GM12878 (cell line): Measurements from ENCODE around the gene ASXL2. TPM values are rescaled to one million over a fixed set of nuclear protein-coding genes. Genes with fewer than 3 reads are reported as not detected.

Source experiments
- ATAC-seq: fragments of 200-7000 bp; cut with Tn5 transposase; 3 replicates; pipeline ENCODE4 v1.9.1; 2020; ENCODE audit warnings: mild to moderate bottlenecking, moderate library complexity
- BruUV-seq: library from RNA; stranded (reverse); fragments of 400-500 nt; replicated peaks from 2 replicates; lab custom pipeline; 2021; lab: Mats Ljungman, UMichigan
- CTCF ChIA-PET: fragments of 300-600 bp; sonication (Branson Sonifier 250); formaldehyde crosslinking; extraction: SDS; loops from one replicate; lab custom pipeline; 2021; ENCODE audit warnings: inconsistent platforms; lab: Yijun Ruan, JAX
- POLR2A ChIA-PET: fragments of 350-600 bp; formaldehyde crosslinking; extraction: SDS; loops from one replicate; lab custom pipeline; 2021; ENCODE audit warnings: inconsistent platforms; lab: Charles Lee
- RAD21 ChIA-PET: fragments of 300-600 bp; sonication (Branson Sonifier 250); formaldehyde crosslinking; loops from one replicate; lab custom pipeline; 2023; ENCODE audit warnings: antibody characterized with exemption; ENCODE audit not compliant: unreplicated experiment; lab: Charles Lee
- SMC1A ChIA-PET: fragments of 300-600 bp; sonication (Branson Sonifier 250); formaldehyde crosslinking; loops from one replicate; lab custom pipeline; 2023; ENCODE audit not compliant: unreplicated experiment, uncharacterized antibody; lab: Charles Lee
- DNase-seq: peaks from one replicate; pipeline ENCODE4 v3.0.0-alpha.2; 2011; ENCODE audit warnings: low read depth, low spot score
- FAIRE-seq: peaks from 3 replicates; lab custom pipeline; 2011; peaks lifted over from hg19 to GRCh38; lab: Jason Lieb, UNC
- H2AFZ ChIP-seq: 2 replicates; pipeline ENCODE4 v1.6.0; 2011; ENCODE audit warnings: low read depth, low read length, control low read depth; ENCODE audit not compliant: control insufficient read depth
- H3K27ac ChIP-seq: 2 replicates; pipeline ENCODE4 v1.5.1; 2011; ENCODE audit warnings: control low read depth; ENCODE audit not compliant: control insufficient read depth, insufficient read depth
- H3K27me3 ChIP-seq, 2 experiments: replicated peaks in 1 of 2; 2 replicates each; pipeline versions ENCODE4 v1.6.0 to v1.6.1; 2011; ENCODE audit warnings: low read length in 1 of 2; ENCODE audit not compliant: control insufficient read depth in 2 of 2, insufficient read depth in 2 of 2
- H3K36me3 ChIP-seq, 2 experiments: 2 replicates each; pipeline ENCODE4 v1.5.1; 2011; ENCODE audit warnings: low read length in 1 of 2; ENCODE audit not compliant: control insufficient read depth in 2 of 2, insufficient read depth in 2 of 2
- H3K4me1 ChIP-seq: 2 replicates; pipeline ENCODE4 v1.6.1; 2011; ENCODE audit warnings: mild to moderate bottlenecking, low read length, moderate library complexity, mixed read lengths; ENCODE audit not compliant: control insufficient read depth, insufficient read depth
- H3K4me2 ChIP-seq: 2 replicates; pipeline ENCODE4 v1.6.0; 2011; ENCODE audit warnings: control low read depth; ENCODE audit not compliant: control insufficient read depth, insufficient read depth
- H3K4me3 ChIP-seq: fragments of 200-600 bp; sonication (generic); 2 replicates; pipeline ENCODE4 v1.5.1; 2016
- H3K79me2 ChIP-seq: 2 replicates; pipeline ENCODE4 v1.6.0; 2011; ENCODE audit warnings: low read length; ENCODE audit not compliant: control insufficient read depth, insufficient read depth
- H3K9ac ChIP-seq: 2 replicates; pipeline ENCODE4 v1.8.0; 2011; ENCODE audit warnings: low read length, control low read depth, mixed read lengths; ENCODE audit not compliant: control insufficient read depth, insufficient read depth
- H3K9me3 ChIP-seq: replicated peaks from 3 replicates; pipeline ENCODE4 v1.5.1; 2011; ENCODE audit warnings: mild to moderate bottlenecking, low read length; ENCODE audit not compliant: control insufficient read depth, insufficient read depth
- H4K20me1 ChIP-seq: 2 replicates; pipeline ENCODE4 v1.6.0; 2011; ENCODE audit not compliant: control insufficient read depth, insufficient read depth
- CHD1 ChIP-seq: IDR thresholded peaks from 2 replicates; pipeline ENCODE4 v1.6.1; 2012; ENCODE audit warnings: low read depth, low read length, improper control_type of control experiment
- GATAD2B ChIP-seq: fragments of 450-650 bp; conservative IDR thresholded peaks from 2 replicates; pipeline ENCODE4 v1.6.1; 2017; ENCODE audit warnings: low read depth, mild to moderate bottlenecking, moderate library complexity
- NR2F1 ChIP-seq: fragments of 450-650 bp; conservative IDR thresholded peaks from 2 replicates; pipeline ENCODE4 v1.6.1; 2017; ENCODE audit warnings: mild to moderate bottlenecking
- RAD21 ChIP-seq: IDR thresholded peaks from 2 replicates; pipeline ENCODE4 v1.6.1; 2011; ENCODE audit warnings: mild to moderate bottlenecking, low read depth, low read length, moderate library complexity; ENCODE audit not compliant: insufficient read depth
- RELA ChIP-seq: fragments of 450-650 bp; IDR thresholded peaks from 2 replicates; pipeline ENCODE4 v1.8.0; 2014; ENCODE audit warnings: borderline replicate concordance; ENCODE audit not compliant: partially characterized antibody
- RFX5 ChIP-seq: IDR thresholded peaks from 2 replicates; pipeline ENCODE4 v1.6.1; 2011; ENCODE audit warnings: low read depth, low read length, improper control_type of control experiment
- RUNX3 ChIP-seq: IDR thresholded peaks from 2 replicates; pipeline ENCODE4 v1.6.1; 2012; ENCODE audit warnings: low read length, inconsistent platforms
- ZNF207 ChIP-seq: fragments of 450-650 bp; IDR thresholded peaks from 2 replicates; pipeline ENCODE4 v1.6.1; 2014; ENCODE audit warnings: antibody characterized with exemption, mild to moderate bottlenecking, borderline replicate concordance
- WGBS: methylation state at CpG from one replicate; pipeline ENCODE4 v1.1.6; 2016; ENCODE audit warnings: low lambda C conversion rate; ENCODE audit not compliant: insufficient replicate concordance, insufficient coverage; ENCODE audit errors: missing lambda C conversion rate; 5-methylcytosine and 5-hydroxymethylcytosine counted together
- in situ Hi-C: fragments of 300-500 bp; cut with MboI; formaldehyde crosslinking; loops from 9 replicates; pipeline ENCODE4 v1.14.3; 2018; ENCODE audit warnings: mixed read lengths
- intact Hi-C: fragments of 100-400 bp; cut with micrococcal nuclease; formaldehyde crosslinking; loops from one replicate; pipeline ENCODE4 v1.14.2; 2022; ENCODE audit not compliant: unreplicated experiment
- polyA plus RNA-seq, 11 experiments: library from polyadenylated mRNA; depleted of rRNA in 4 of 11; unstranded in 6 of 11; stranded (reverse) in 5 of 11; fragments of >200 nt; fragmentation: Nextera tagmentation in 4 of 11; fragmentation: Illumina TruSeq in 1 of 11; extraction: Ambion mirVana in 4 of 11; extraction: Trizol in 1 of 11; gene quantifications; 1 replicate in 1 of 11; 2 replicates in 10 of 11; pipeline versions ENCODE4 v1.2.1 to v1.2.3, GENCODE V29; 2011 to 2016; ENCODE audit warnings: inconsistent platforms in 2 of 11, missing spikeins in 2 of 11, low read depth in 1 of 11
- total RNA-seq, 4 experiments: library from RNA; depleted of rRNA in 3 of 4; stranded (reverse); fragments of >200 nt in 3 of 4; fragmentation: Illumina TruSeq in 1 of 4; extraction: Trizol in 1 of 4; gene quantifications; 2 replicates each; pipeline versions ENCODE4 v1.2.1 to v1.2.3, GENCODE V29; 2013 to 2021
- TF ChIP-seq, protein P1 (sequence below): fragments of 450-650 bp; IDR thresholded peaks from 2 replicates; pipeline ENCODE4 v1.6.1; 2016; ENCODE audit warnings: mild to moderate bottlenecking

ASXL2 gene
- total and polyA plus RNA-seq, 10 of the 15 experiments (the other 5 are each of a cell fraction or from before 2014, with no cell fraction given): 1.3 to 17.7 (median 5.5) TPM

DNA sequence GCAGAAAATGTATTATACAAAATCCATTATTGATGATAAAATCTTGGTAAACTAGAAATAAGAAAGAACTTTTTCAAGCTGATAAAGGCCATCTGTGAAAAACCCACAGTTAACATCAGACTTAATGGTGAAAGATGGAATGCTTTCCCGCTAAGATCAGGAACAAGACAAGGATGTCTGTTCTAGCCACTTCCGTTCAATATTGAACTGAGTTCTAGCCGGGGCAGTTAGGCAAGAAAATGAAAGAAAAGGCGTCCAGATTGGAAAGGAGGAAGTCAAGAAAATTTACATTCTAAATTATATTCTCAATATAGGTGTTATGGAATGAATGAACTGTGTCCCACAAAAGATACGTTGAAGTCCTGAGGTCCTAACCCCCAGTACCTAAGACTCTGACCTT, 165.8 kb downstream of the ASXL2 start:
- POLR2A ChIA-PET: interaction anchor here (1.0 kb wide), 1 partner anchor 10 kb away, joined by 3 read pairs; no protein-coding TSS in a partner anchor
- CTCF ChIA-PET: interaction anchor here (4.2 to 4.7 kb wide), 2 partner anchors 12 to 105 kb away, joined by 23 to 31 read pairs; no protein-coding TSS in a partner anchor
- TF ChIP-seq ZNF207 (no peak), RAD21 (no peak)
- TF ChIP-seq, all 136 proteins: peak for 0
- Histone ChIP-seq H3K4me2 (no peak overlapping the region), H3K36me3 (no peaks in the 10 kb centered on the region), H3K27ac (no peak overlapping the region), H3K79me2 (no peaks in the 10 kb centered on the region), H2AFZ (no peak overlapping the region; the same call in 1 of the 2 replicates), H3K4me1 (peaks cover 6% of the 10 kb centered on the region), H3K9me3 (no peaks in the 10 kb centered on the region), H4K20me1 (no peaks in the 10 kb centered on the region), H3K4me3 (no peak overlapping the region), H3K9ac (no peak overlapping the region), H3K27me3 (no peaks in the 10 kb centered on the region)
- in situ Hi-C loops: no loop called here
- BruUV-seq: no TSS peak
- ATAC-seq (no peak), DNase-seq (no peak), FAIRE-seq (no peak)
- SMC1A ChIA-PET: interaction anchor here (1.1 to 3.8 kb wide), 2 partner anchors 8 to 105 kb away, joined by 4 to 18 read pairs; no protein-coding TSS in a partner anchor
- RAD21 ChIA-PET: interaction anchor here (0.6 kb wide), 1 partner anchor 107 kb away, joined by 3 read pairs; no protein-coding TSS in a partner anchor
- WGBS: 3% methylated on average over 5 of the region's 5 CpGs
- intact Hi-C loops: no loop called here

DNA sequence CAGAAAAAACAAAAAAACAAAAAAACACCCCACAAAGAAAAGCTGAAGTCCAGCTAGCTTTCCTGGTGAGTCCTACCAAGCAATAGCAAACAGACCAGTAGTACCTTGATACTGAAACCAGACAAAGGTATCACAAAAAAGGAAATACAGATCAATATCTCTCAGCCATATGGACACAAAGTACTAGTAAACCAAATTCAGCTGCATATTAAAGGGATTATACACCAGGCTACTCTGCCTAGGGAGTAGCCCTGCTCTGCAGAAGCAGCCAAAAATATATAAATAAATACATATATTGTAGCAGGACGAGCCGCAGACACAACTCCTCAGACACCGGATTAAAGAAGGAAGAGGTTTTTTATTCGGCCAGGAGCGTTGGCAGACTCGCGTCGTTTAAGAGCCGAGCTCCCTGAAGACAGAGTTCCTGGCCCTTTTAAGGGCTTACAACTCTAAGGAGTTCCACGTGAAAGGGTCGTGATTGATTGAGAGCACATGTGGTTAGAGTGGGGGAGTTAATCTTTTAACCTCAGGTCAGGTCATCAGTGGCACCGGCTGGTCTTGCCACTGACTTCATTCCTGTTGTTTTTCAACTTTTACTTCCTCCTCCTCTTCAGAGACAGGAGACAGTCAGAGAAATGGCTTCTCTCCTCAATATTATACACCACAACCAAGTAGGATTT, 166.5 kb downstream of the ASXL2 start:
- Histone ChIP-seq H3K79me2 (no peaks in the 10 kb centered on the region), H3K36me3 (no peaks in the 10 kb centered on the region), H3K9ac (no peak overlapping the region), H3K4me2 (peak overlapping the region; percentile 33; the same call in 1 of the 2 replicates)
- SMC1A ChIA-PET: interaction anchor here (3.8 kb wide), 1 partner anchor 104 kb away, joined by 18 read pairs; no protein-coding TSS in a partner anchor
- peak; percentile 61 for ATAC-seq
- RAD21 ChIA-PET: interaction anchor here (0.6 kb wide), 2 partner anchors 12 to 106 kb away, joined by 3 read pairs; no protein-coding TSS in a partner anchor
- FAIRE-seq: no peak
- TF ChIP-seq RFX5: no peak
- TF ChIP-seq RUNX3: 0 out of 2 replicates have a peak, but pooled peaks have one; percentile 12
- TF ChIP-seq CHD1: no peak
- 0 out of 2 replicates have a peak, but pooled peaks have one; percentile 32 for TF ChIP-seq NR2F1
- no peak for TF ChIP-seq RELA
- TF ChIP-seq GATAD2B: no peak
- TF ChIP-seq, protein P1, sequence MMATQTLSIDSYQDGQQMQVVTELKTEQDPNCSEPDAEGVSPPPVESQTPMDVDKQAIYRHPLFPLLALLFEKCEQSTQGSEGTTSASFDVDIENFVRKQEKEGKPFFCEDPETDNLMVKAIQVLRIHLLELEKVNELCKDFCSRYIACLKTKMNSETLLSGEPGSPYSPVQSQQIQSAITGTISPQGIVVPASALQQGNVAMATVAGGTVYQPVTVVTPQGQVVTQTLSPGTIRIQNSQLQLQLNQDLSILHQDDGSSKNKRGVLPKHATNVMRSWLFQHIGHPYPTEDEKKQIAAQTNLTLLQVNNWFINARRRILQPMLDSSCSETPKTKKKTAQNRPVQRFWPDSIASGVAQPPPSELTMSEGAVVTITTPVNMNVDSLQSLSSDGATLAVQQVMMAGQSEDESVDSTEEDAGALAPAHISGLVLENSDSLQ: peak; percentile 31; the same call in 1 of the 2 replicates
- TF ChIP-seq, all 136 proteins: peak for 3
- BruUV-seq: no TSS peak
- in situ Hi-C loops (no loop called here), intact Hi-C loops (no loop called here)
- no peaks in the 10 kb centered on the region for H3K27me3 ChIP-seq
- no peaks in the 10 kb centered on the region for H4K20me1 ChIP-seq
- H3K4me3 ChIP-seq: no peak overlapping the region
- WGBS: 2% methylated on average over 12 of the region's 12 CpGs
- H3K9me3 ChIP-seq: no peaks in the 10 kb centered on the region
- POLR2A ChIA-PET: interaction anchor here (1.0 kb wide), 1 partner anchor 10 kb away, joined by 3 read pairs; no protein-coding TSS in a partner anchor
- CTCF ChIA-PET: interaction anchor here (0.6 to 4.7 kb wide), 3 partner anchors 11 to 105 kb away, joined by 3 to 31 read pairs (median 23); no protein-coding TSS in a partner anchor
- peaks cover 6% of the 10 kb centered on the region for H3K4me1 ChIP-seq
- no peak overlapping the region for H3K27ac ChIP-seq
- peak overlapping the region; percentile 16 for H2AFZ ChIP-seq
- DNase-seq: peak; percentile 27
